ENCODE results near the gene PSMB7. TPM values are rescaled to one million over a fixed set of nuclear protein-coding genes. Genes with fewer than 3 reads are reported as not detected.

Gene PSMB7
- total and polyA plus RNA-seq, 12 donors: 148 to 308 (median 163) TPM

DNA sequence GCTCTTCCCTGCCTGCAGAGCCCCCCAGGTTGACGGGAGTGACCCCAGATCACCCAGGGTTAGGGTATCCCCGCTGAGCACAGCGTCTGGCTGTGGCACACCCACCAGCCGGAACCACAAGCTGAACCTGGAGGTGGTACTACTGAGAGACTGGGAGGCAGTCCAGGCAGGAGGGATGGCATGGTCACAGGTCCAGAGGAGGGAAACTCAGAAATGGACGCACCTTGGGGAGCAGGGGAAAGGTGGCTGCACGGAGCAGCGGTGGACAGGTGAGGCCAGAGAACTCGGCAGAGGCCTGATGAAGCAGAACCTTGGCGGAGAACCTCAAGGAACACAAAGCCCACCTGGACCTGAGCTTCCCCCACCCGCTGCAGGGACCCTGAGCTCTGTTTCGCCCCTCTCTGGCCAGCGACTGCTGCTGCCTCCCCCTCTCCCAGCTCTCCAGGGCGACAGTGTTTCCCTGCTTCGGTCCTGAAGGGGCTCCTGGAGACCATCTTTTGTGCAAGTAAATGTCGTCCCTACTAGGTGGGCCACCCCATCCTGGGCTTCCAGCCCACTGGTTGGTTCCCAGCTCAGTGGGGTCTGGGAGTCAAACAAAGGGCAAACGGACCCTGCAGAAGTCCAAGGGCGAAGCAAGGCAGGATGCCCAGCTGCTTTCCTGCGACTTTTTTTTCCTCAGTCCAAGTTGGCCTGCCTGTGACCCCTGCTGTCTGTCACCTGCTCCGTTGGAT lies 35.9 kb upstream of the PSMB7 start:
- Histone ChIP-seq H3K27me3 (peaks cover 17 to 62% (median 56%) of the 10 kb centered on the region in 7 donors), H3K27ac (no peak overlapping the region), H3K9me3 (no peaks in the 10 kb centered on the region), H3K36me3 (no peaks in the 10 kb centered on the region), H3K4me1 (peaks cover 0 to 25% (median 12%) of the 10 kb centered on the region in 9 donors), H3K4me3 (no peak overlapping the region)
- DNase-seq: no peak
- no peak for ATAC-seq
- intact Hi-C loops (cut with DNase I): no loop called here
- 43 to 54% methylated on average over 19 of the region's 19 CpGs for WGBS, 2 donors
- TF ChIP-seq, protein P1, sequence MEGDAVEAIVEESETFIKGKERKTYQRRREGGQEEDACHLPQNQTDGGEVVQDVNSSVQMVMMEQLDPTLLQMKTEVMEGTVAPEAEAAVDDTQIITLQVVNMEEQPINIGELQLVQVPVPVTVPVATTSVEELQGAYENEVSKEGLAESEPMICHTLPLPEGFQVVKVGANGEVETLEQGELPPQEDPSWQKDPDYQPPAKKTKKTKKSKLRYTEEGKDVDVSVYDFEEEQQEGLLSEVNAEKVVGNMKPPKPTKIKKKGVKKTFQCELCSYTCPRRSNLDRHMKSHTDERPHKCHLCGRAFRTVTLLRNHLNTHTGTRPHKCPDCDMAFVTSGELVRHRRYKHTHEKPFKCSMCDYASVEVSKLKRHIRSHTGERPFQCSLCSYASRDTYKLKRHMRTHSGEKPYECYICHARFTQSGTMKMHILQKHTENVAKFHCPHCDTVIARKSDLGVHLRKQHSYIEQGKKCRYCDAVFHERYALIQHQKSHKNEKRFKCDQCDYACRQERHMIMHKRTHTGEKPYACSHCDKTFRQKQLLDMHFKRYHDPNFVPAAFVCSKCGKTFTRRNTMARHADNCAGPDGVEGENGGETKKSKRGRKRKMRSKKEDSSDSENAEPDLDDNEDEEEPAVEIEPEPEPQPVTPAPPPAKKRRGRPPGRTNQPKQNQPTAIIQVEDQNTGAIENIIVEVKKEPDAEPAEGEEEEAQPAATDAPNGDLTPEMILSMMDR (IDR thresholded peaks at IDR 0.05): no peak

DNA sequence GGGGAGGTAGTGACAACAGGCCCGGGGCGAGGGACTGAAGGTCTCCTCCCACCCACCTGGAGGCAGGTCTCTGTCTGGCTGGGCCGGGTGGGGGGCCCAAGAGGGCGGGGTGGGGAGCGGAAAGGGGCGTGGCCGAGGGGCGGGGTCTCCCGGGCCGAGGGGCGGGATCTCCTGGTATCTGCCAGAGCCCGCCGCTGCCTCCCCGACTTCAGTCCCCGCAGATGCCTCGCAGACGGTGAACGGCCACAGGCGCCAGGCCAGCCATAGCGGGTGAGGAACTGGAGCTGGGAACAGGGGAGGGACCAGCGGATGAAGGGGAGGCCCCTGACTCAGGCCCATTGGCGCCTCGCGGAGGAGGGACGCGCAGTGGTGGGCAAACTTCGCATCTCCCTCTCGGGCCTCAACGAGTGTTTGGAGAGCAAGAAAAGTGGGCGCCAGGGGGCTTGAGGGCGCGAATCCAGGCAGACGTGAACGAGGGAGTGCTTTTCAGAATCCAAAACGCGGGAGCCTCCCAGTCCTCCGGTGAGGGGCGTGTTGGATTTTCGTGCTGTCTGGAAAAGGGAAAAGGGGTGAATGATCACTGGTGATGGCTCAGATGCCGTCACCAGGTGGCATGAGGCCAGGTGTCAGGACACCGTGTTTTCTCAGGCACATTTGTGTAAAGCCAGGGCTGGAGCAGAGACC lies 35.1 kb upstream of the PSMB7 start, which contains the start of gene ADGRD2:
ADGRD2 (plus strand) TSS at position 211 of the 684 bp plus-strand sequence. CDS start 1,216 bp downstream, outside the sequence.
- TF ChIP-seq, protein P1 (IDR thresholded peaks at IDR 0.05): no peak
- Histone ChIP-seq H3K4me1 (peaks cover 0 to 25% (median 12%) of the 10 kb centered on the region in 9 donors), H3K27ac (no peak within 1 kb of the TSS), H3K9me3 (no peaks in the 10 kb centered on the region), H3K27me3 (peaks cover 17 to 62% (median 56%) of the 10 kb centered on the region in 7 donors), H3K36me3 (no peaks in the 10 kb centered on the region), H3K4me3 (peak within 1 kb of the TSS in 2 of 10 donors; percentile 8 to 14)
- DNase-seq: no peak
- intact Hi-C loops (cut with DNase I): no loop called here
- 4% methylated on average over 41 of the region's 41 CpGs for WGBS, 2 donors
- peak in 1 of 8 donors; percentile 7 for ATAC-seq

GRCh38 chr9:124449381-124450151 lies 34.3 kb upstream of the PSMB7 start:
- Histone ChIP-seq H3K4me1 (peaks cover 0 to 25% (median 12%) of the 10 kb centered on the region in 9 donors), H3K4me3 (no peak overlapping the region), H3K27ac (no peak overlapping the region), H3K9me3 (no peaks in the 10 kb centered on the region), H3K36me3 (no peaks in the 10 kb centered on the region), H3K27me3 (peaks cover 17 to 56% (median 54%) of the 10 kb centered on the region in 7 donors)
- TF ChIP-seq, protein P1 (IDR thresholded peaks at IDR 0.05): no peak
- intact Hi-C loops (cut with DNase I): no loop called here
- WGBS, 2 donors: 81 to 83% methylated on average over 13 of the region's 13 CpGs
- ATAC-seq (no peak), DNase-seq (no peak)

DNA sequence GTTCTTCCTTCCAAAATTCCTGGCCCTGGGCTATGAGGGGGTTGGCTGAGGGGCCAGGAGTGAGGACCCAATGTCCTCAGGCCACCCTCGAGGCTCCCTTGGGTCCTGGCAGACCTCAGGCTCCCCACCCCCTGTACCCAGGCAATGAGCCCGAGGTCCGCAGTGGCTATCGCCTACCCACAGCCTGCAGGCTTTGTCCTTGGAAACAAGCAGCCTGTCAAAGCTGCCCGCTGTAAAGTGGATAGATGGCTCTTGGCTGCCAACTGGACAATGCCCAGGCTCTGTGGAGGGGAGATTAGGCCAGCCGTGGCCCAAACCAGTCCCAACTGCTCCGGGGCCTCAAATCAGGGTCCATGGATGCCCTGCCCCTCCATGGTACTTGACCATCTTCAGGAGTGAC lies 32.8 kb upstream of the PSMB7 start:
- peak; percentile 69 to 74 for DNase-seq
- ATAC-seq: peak; percentile 91 to 98 (median 96)
- 43 to 47% methylated on average over 7 of the region's 7 CpGs for WGBS, 2 donors

More for the DNA sequence above, 32.8 kb upstream of the PSMB7 start:
- peak overlapping the region in 3 of 10 donors; percentile 30 to 70 (median 37) for H3K27ac ChIP-seq
- H3K36me3 ChIP-seq: no peaks in the 10 kb centered on the region
- H3K4me3 ChIP-seq: no peak overlapping the region
- intact Hi-C loops (cut with DNase I): no loop called here
- TF ChIP-seq, protein P1 (IDR thresholded peaks at IDR 0.05): no peak
- peaks cover 13 to 41% (median 39%) of the 10 kb centered on the region in 7 donors for H3K27me3 ChIP-seq
- no peaks in the 10 kb centered on the region for H3K9me3 ChIP-seq
- peaks cover 0 to 25% (median 12%) of the 10 kb centered on the region in 9 donors for H3K4me1 ChIP-seq
